Astrocyte of the spinal cord (primary cell): Measurements from ENCODE around the gene KAT7.

Source experiments
- DNase-seq: peaks from one replicate; pipeline ENCODE4 v3.0.0; 2011; ENCODE audit warnings: low read depth, low spot score
- H3K4me3 ChIP-seq: 2 replicates; pipeline ENCODE4 v1.5.1; 2011; ENCODE audit warnings: low read depth, mild to moderate bottlenecking, low read length, moderate library complexity
- CTCF ChIP-seq: IDR thresholded peaks from 2 replicates; pipeline ENCODE4 v1.5.1; 2012; ENCODE audit warnings: low read depth, mild to moderate bottlenecking, low read length, inconsistent platforms
- in situ Hi-C: cut with HindIII; loops from 2 replicates; pipeline ENCODE4 v1.10.0; 2017; ENCODE audit warnings: low sequenced_read_pairs

KAT7 gene

DNA sequence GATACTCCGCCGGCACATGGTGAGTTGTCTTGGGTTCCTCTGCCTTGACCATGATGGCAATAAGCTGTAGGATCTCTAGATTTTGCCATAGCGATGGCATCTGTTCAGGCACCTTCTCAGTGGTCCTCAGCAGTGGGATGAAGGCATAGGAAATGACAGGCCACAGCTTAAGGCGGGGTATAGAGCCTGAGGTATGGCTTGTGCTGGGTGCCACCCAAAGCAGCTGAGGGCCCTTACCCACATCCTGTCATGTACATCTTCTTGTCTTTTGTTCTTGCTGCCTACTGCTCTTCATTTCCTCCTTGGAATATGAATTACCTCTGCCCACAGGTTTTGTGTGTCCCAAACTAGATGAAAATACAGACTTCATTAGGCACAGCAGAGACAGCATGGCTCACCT lies 29.5 kb downstream of the KAT7 start:
- in situ Hi-C loops = no loop called here
- no peak for TF ChIP-seq CTCF

GRCh38 chr17:49819138-49819537 lies 30.7 kb downstream of the KAT7 start:
- no peak for DNase-seq
- in situ Hi-C loops = no loop called here
- TF ChIP-seq CTCF = no peak
- H3K4me3 ChIP-seq = no peak overlapping the region

More for the DNA sequence above, 29.5 kb downstream of the KAT7 start:
- no peak for DNase-seq
- H3K4me3 ChIP-seq = no peak overlapping the region

- TF ChIP-seq CTCF = no peak
- in situ Hi-C loops = no loop called here
- H3K4me3 ChIP-seq = no peak overlapping the region
- no peak for DNase-seq
These were observed 31.2 kb downstream of the KAT7 start for GRCh38 chr17:49819651-49820050.

GRCh38 chr17:49820773-49821172 lies 32.3 kb downstream of the KAT7 start:
- in situ Hi-C loops = no loop called here
- no peak for TF ChIP-seq CTCF
- no peak overlapping the region for H3K4me3 ChIP-seq
- DNase-seq = no peak

DNA sequence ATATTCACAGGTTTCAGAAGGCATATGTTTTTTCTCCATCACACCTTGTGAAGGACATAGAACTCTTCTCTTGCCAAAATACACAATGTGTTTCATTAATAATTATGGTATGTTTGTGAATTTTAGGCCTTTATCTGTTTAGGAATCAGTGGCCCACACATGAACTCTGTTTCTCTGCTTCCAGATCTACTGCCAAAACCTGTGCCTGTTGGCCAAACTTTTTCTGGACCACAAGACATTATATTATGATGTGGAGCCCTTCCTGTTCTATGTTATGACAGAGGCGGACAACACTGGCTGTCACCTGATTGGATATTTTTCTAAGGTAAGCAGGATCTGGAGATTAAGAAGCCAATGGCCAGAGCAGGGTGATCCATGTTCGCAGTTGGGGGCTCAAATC lies 33.0 kb downstream of the KAT7 start:
- in situ Hi-C loops = no loop called here
- no peak for TF ChIP-seq CTCF

GRCh38 chr17:49821916-49822315 lies 33.4 kb downstream of the KAT7 start:
- no peak overlapping the region for H3K4me3 ChIP-seq
- DNase-seq = no peak
- no peak for TF ChIP-seq CTCF
- in situ Hi-C loops = no loop called here

More for the DNA sequence above, 33.0 kb downstream of the KAT7 start:
- no peak for DNase-seq
- H3K4me3 ChIP-seq = no peak overlapping the region

GRCh38 chr17:49822829-49823228 lies 34.3 kb downstream of the KAT7 start:
- H3K4me3 ChIP-seq = no peak overlapping the region
- TF ChIP-seq CTCF = no peak
- in situ Hi-C loops = no loop called here
- DNase-seq = no peak
